SK-N-SH (cell line): Measurements from ENCODE around the gene MACROD1.

Experiments used
- CTCF ChIP-seq: fragments of 200-600 bp; sonication (generic); IDR thresholded peaks from 2 replicates; pipeline ENCODE4 v1.6.1; 2017; ENCODE audit warnings: antibody characterized with exemption, mild to moderate bottlenecking, moderate library complexity
- ELF1 ChIP-seq: IDR thresholded peaks from 2 replicates; pipeline ENCODE4 v1.4.0; 2012
- EP300 ChIP-seq, 2 experiments: IDR thresholded peaks; 2 replicates each; pipeline versions ENCODE4 v1.4.0 to v1.6.1; 2012; ENCODE audit warnings: borderline replicate concordance in 1 of 2, low read depth in 1 of 2, low read length in 1 of 2
- JUND ChIP-seq: IDR thresholded peaks from 2 replicates; pipeline ENCODE4 v1.4.0; 2012
- POLR2AphosphoS5 ChIP-seq: IDR thresholded peaks from 2 replicates; pipeline ENCODE4 v1.6.1; 2012; ENCODE audit warnings: low read depth, low read length
- REST ChIP-seq: IDR thresholded peaks from 2 replicates; pipeline ENCODE4 v1.6.1; 2012; ENCODE audit warnings: mild to moderate bottlenecking, low read depth, low read length, moderate library complexity
- RXRA ChIP-seq: IDR thresholded peaks from 2 replicates; pipeline ENCODE4 v1.4.0; 2012; ENCODE audit warnings: low read depth, mild to moderate bottlenecking, borderline replicate concordance
- YY1 ChIP-seq: IDR thresholded peaks from 2 replicates; pipeline ENCODE4 v1.4.0; 2012; ENCODE audit warnings: low read depth, mild to moderate bottlenecking
- ZBTB33 ChIP-seq: IDR thresholded peaks from 2 replicates; pipeline ENCODE4 v1.4.0; 2012; ENCODE audit warnings: low read depth, borderline replicate concordance
- TF ChIP-seq, protein P1 (sequence below): IDR thresholded peaks from 2 replicates; pipeline ENCODE4 v1.4.0; 2012; ENCODE audit warnings: low read depth

DNA sequence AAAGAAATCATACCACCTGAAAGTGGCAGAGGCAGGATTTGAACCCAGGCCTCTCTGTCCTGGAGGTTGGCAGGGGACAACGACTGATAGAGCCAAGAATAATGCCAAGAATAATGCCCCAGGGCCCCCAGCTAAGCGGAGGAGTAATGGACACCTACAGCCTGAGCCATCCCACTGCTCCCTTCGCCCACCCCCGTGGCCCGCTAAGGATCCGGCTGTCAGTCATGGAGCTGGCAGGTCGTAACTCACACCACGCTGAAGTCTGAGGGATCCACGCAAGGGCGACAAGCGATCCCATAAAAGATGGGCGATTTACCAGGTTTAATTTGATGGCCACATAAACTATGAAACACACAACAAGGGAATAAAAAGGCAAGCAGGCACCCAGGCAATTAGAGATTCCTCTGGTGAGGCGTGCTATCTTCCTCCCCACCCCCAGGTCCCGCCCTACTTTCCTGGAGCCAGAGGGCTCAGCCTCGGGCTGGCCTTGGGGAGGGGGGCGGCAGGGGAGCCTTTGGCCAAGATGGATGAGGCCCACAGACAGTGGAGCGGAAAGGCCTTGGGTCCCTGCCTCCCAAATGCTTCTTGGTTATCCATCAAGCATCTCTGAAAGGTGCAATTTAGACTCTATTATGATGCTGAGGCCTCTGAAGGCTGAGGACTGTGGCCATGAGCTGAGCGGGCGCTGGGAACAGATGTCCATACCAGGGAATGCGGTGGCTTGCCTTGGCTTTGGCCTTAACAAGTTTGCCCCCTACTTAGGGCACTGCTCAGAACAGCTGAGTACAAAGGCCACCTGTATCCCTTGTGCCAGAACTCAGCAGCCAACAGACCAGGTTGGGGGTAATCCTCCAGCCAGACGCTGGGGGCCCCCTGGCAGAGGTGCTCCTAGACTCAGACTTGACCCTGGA lies 55.2 kb downstream of the MACROD1 start:
- TF ChIP-seq CTCF (no peak), ZBTB33 (no peak), REST (no peak), POLR2AphosphoS5 (no peak), YY1 (no peak), EP300 (IDR thresholded peaks at IDR 0.05; ENCODE audit: borderline replicate concordance in 1 of 2, low read depth in 1 of 2, low read length in 1 of 2) (no peak), JUND (no peak), ELF1 (no peak), RXRA (no peak)
- TF ChIP-seq, protein P1, sequence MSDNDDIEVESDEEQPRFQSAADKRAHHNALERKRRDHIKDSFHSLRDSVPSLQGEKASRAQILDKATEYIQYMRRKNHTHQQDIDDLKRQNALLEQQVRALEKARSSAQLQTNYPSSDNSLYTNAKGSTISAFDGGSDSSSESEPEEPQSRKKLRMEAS: no peak
